Stimulated activated CD8-positive, alpha-beta memory T cell treated with anti-CD3 and anti-CD28 coated beads, Interleukin-2, amount 100 ng/mL, for 1 hour (primary cell): ENCODE data around the gene ARMH4.

ENCODE experiments used
- DNase-seq, 2 donors: peaks; one replicate each; pipeline ENCODE4 v3.0.0-alpha.2; 2020; ENCODE audit warnings: low read depth in 2 of 2

The ARMH4 gene, protein sequence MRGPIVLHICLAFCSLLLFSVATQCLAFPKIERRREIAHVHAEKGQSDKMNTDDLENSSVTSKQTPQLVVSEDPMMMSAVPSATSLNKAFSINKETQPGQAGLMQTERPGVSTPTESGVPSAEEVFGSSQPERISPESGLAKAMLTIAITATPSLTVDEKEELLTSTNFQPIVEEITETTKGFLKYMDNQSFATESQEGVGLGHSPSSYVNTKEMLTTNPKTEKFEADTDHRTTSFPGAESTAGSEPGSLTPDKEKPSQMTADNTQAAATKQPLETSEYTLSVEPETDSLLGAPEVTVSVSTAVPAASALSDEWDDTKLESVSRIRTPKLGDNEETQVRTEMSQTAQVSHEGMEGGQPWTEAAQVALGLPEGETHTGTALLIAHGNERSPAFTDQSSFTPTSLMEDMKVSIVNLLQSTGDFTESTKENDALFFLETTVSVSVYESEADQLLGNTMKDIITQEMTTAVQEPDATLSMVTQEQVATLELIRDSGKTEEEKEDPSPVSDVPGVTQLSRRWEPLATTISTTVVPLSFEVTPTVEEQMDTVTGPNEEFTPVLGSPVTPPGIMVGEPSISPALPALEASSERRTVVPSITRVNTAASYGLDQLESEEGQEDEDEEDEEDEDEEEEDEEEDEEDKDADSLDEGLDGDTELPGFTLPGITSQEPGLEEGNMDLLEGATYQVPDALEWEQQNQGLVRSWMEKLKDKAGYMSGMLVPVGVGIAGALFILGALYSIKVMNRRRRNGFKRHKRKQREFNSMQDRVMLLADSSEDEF

DNA sequence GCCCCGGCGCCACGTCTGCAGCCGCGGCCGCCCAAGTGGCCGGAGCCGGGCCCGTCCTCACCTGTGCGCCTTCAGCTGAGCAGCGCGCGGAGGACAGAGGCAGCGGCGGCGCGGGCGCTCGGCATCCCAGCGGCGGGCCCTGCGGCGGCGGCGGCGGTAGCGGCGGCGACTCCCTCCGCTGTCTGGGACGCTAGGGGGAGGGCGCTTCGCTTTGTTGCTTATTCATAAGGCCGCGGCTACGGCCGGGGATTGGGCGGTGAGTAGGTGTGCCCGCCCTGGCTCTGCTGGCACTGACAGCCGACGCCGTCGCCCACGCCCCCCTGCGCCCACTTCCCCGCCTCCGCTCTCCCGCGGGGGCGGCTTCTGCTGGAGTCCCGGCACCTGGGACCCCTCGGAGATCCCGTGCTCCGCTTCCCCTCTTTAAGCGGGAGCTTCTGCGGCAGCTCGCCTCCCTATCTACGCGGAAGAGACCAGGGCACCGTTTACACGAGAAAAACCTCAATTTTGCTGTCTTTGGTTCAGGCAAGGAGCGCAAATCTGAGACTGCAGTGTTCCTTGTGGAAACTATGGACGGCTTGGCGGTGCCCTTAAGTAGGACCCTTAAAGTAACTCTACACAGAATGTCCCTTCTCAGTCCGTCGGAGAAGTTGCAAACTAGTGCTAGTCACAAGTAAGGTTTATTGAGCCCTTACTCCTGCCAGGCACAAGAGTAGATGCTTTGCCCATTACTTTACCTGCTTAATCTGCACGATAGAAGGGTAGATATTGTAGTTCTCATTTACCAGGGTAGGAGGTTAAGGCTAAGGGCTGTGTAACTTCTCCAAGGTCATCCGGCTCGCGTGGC is at the start of gene ARMH4:
TSS of gene ARMH4 (minus strand) at position 200 of the 844 bp plus-strand sequence. CDS start 12,855 bp downstream, outside the sequence.
- peak; percentile 25 to 35 for DNase-seq

DNA sequence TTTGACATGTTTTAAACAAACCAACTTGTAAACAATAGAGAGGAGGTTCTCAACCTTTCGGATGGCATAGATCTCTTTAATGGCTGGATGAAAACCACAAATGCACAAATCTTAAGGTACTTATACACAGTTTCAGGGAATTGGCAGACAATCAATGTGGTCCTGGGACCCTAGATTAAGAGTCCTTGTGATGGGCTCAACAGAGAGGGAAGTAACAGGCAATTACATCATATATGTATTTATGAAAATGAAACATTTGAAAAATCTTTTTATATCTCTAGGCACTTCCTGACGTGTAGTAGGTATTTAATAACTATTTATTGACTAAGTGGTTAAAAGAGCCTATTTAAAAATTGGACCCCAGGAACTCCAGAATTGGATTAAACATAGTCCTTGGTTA is 48.8 kb upstream of the ARMH4 start:
- no peak for DNase-seq

DNA sequence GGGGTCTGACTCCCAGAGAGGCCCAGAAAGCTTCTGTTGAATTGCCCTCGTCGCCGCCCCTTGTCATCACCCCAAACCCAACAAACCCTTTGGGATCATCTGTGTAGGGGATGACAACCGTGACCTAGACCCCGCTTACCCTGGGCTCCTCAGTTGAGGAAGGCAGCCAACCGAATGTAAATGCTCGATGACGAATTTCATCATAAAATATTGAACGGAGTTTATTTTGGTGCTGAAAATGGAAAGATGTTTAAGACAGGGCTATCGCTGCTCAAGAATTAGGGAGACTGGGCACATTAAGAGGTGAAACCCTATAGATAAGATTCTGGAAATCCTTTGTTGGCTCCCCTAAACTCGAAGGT is 48.4 kb upstream of the ARMH4 start:
- DNase-seq = no peak

DNA sequence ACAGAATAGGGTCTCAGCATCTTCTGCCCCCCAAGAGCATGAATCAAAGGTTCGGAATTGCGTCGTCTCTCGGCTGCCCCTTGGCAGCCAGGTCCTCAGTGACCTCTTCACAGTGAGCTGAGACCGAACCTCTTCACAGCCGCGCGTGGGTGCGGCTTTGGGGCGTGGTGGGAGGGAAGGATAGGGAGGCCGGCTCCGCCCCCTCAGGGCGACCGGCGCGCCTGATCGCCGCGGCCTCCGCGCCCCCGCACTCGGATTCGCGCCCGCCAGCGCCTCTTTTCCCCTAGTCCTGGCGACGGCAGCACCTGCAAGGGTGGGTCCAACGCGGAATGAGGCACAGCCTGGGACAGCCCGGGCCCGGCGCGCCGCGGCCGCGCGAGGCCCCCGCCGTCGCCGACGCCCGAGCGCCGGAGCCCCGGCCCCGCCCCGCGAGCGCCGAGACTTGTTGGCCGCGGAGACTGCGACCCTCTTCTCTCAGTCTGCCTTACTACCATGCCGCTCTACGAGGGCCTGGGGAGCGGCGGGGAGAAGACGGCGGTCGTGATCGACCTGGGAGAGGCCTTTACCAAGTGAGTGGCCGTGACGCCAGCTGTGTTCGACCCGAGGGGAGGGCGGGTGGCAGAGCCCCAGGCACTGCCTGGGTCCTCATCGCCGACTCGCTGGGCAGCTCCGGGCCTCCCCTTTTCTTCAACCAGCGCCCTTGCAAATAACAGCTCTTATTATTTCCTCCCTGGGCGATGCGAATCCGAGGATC is 47.9 kb upstream of the ARMH4 start, which contains the start of gene ACTR10:
TSS of gene ACTR10 (plus strand) at position 424 of the 754 bp plus-strand sequence. CDS start at position 493, 69 bp downstream.
- DNase-seq = peak; percentile 74 to 77

DNA sequence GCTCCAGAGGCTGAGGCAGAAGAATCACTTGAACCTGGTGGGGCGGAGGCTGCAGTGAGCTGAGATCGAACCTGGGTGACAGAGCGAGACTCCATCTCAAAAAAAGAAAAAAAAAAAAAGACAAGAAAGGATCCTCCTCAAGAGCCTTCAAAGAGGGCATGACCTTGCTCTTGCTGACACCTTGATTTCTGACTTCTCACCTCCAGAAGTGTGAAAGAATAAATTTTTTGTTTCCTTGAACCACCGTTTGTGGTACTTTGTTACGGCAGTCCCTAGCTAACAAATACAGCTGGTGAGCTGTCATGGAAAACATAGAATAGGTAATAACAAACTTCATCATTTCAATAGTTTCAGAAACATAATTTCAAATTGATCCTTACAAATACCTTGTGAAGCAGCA is 46.1 kb upstream of the ARMH4 start:
- DNase-seq = no peak

DNA sequence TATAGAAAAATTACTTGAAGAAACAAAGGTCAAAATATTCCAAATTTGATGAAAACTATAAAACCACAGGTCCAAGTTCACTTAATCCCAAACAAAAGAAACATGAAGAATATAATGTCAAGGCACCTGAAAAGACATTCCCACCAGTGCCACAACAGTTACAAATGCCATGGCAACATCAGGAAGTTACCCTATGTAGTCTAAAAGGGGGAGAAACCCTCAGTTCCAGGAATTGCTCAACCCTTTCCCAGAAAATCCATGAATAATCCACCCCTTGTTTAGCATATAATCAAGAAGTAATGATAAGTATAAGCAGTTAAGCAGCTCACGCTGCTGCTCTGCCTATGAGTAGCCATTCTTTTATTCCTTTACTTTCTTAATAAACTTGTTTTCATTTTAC is 44.2 kb upstream of the ARMH4 start:
- no peak for DNase-seq

DNA sequence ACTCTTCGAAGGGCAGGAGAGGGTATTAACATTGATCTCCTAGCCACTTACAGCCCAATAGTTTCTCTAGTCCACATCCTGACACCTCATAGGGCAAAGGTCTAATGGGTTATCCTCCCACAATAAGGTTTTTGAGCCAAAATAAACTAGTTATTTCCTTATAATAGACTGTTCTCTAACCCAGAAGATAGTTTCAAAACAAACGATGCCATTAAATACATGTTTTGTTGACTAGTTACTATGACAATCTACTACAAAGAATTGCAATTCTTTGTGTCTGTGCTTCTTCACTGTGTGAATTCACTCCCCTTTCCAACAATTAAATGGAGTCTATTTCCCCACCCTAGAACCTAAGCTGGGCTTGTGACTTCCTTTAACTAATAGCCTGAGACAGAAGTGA is 41.5 kb upstream of the ARMH4 start:
- no peak for DNase-seq

DNA sequence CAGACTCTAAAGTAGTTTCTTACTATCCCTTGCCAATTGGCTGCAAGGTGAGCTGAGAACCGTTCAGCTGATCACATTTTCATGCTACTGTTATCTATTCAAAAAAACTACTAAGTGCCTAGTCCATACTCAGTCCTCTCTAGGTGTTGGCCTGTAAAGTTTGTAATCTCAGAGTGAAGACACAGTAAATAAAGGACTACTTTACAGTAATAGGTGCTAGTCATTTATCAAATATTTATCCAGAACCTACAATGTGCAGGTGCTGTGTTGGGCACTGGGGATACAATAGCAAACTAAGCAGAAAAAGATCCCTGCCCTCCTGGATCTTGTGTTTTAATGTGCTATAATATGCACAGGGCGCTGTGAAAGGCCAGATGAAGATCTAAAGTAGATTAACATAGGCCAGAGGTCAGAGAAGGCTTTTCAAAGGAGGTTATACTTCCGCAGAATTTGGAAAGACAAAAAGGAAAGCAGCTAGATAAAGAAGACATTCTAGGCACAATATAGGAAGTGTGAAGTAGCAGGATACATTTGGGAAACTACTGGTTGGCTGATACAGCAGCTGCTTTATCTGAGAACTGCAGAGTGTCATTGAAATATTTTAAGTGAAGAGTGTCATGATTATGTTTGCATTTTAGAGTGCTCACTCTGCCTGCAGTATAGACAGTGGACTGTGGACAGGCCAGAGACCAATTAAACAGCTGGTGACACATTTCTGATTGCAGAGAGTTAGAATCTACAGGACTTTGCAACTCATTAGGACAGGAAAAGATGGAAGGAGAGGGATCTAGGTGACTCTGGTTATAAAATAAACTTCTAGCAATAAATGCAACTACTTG is 40.0 kb upstream of the ARMH4 start:
- no peak for DNase-seq

DNA sequence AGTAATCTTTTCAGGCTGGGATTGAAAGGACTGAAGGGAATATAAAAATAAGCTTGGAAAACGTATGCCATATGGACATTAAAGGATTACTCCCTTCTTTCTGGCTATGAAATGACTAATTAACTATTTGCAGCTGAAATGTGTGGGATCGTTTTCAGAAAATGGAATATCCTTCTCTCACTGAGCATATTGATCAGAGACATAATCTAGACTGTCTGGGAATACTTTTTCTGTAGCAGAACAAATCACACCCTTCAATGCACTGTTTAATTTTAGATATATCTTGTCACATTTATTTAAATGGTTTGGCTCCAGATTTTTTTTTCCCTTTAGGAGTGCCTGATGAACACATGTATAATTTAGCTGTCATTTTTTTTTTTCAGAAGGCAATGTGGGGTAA is 37.2 kb upstream of the ARMH4 start:
- no peak for DNase-seq

DNA sequence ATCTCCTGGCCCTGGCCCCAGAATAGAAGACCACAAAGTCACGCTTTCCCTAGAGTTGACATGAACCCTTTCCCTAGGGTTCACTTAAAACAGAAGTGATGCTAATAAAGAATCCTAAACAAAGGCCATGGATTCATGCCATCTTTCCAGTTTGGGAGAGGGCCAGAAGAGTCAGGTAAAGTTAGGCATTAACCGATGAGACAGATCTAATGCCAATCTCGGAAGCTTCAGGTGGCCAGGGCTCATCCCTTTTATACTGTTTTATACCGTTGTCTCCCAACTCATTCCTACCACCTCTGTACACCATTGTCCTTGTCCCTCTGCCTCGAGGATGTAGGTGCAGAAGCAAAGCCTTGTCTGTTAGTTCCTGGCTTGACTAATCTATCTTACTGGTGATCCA is 25.1 kb upstream of the ARMH4 start:
- DNase-seq = no peak

DNA sequence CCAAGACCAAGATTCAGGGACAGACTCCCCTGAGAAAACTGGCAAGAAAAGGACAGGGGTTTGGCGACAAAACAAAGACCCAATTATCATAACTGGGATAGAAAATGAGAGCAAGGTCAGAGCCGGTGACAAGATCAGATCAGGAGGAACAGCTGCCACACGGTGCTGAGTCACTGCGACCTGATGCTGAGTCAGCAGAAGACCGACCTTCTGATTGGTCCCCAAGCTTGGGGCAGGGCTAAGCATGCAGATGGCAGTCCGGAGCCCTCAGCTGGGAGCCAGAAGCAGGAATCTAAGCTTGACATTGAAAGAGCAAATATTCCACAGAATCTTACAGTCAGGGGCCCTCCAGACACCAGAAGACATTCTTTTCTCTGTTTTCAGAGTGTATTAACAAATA is 19.1 kb upstream of the ARMH4 start:
- no peak for DNase-seq

DNA sequence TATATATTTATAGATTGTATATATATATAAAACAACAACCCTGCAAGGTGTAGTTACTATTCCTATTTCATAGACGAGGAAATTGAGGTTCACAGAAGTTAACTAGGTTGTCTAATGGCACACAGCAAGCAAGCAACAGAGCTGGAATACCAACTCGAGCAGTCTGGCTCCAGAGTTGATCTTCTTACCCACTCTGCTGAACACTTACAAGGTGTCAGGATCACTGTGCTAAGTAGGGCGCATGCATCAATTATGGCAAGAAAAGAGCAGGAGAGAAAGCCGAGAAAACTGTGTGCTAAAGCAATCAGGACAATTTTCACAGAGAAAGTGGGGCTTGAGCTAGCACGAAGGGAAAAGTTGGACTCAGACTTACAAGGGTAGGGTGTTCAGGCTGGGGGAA is 15.9 kb upstream of the ARMH4 start:
- DNase-seq = no peak

DNA sequence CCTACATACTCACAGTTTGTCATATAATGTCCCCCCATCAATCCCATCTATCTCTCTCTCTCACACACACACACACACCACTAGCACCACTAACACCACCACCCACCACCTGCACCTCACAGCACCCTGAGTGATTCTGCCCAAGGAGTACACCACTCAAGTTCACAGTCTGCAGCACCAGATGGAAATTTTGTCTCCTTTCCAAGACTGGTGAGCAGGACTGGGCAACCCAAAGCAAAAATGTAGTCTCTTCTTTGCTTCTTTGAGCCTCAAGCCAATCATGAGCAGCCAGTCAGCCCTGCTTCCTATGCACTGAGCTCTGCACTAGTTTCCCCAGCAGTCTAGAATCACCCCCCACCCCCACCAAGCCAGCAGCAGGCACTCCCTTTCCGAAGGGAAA is 15.0 kb upstream of the ARMH4 start:
- DNase-seq = no peak

DNA sequence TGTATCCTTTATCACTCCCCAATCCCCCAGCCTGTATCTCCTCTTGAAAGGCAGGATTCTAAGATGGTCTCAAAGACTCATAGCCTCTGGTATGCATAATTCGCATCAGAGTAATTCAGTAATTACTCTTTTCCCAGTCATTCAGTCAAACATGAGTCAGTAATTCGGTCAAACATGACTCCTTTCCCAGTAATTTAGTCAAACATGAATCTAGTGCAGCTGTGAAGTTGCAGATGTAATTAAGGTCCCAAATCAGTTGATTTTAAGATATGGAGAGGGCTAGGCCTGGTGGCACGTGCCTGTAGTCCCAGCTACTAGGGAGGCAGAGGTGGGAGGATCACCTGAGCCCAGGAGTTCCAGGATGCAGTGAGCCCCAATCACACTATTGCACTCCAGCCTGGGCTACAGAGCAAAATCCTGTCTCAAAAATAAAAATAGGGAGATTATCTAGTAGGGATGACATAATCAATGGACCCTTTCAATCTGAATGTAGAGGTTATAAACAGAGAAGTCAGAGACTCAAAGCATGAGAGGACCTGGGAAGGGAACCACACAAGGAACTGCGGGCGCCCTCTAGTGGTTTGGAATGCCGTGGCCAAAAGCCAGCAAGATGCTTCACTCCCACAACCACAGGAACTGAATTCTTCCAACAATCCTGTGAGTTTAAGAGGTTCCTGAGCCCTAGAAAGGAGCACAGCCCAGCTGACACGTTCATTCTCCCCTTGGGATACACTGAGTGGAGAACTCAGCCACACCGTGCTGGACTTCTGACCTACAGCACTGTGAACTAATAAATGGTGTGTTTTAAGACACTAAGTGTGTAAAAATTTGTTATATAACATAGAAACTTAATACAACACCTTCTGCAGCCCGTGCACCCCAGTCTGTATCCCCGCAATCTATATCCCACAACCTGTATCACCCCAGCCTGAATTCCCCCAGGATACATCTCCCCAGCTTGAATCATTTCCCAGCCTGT is 14.3 kb upstream of the ARMH4 start:
- peak; percentile 51 to 53 for DNase-seq

DNA sequence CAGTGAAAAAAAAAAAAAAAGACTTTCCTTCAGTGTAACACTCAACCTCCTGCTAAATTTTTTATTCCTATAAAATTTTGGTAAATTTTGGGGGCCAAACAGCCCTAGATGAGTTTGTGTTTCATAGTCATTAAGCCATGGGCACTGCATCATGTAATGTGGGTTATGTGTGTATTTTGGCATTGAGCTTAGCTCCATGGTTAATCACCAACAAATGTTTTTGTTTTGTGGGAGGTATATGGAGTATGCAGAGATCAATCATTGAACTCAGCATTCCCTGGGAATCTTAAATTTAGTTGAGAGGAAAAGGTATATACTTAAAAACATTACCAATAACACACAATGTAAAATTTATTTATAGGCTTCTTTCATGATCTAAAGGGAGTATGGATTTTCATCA is 8.5 kb upstream of the ARMH4 start:
- DNase-seq = no peak

DNA sequence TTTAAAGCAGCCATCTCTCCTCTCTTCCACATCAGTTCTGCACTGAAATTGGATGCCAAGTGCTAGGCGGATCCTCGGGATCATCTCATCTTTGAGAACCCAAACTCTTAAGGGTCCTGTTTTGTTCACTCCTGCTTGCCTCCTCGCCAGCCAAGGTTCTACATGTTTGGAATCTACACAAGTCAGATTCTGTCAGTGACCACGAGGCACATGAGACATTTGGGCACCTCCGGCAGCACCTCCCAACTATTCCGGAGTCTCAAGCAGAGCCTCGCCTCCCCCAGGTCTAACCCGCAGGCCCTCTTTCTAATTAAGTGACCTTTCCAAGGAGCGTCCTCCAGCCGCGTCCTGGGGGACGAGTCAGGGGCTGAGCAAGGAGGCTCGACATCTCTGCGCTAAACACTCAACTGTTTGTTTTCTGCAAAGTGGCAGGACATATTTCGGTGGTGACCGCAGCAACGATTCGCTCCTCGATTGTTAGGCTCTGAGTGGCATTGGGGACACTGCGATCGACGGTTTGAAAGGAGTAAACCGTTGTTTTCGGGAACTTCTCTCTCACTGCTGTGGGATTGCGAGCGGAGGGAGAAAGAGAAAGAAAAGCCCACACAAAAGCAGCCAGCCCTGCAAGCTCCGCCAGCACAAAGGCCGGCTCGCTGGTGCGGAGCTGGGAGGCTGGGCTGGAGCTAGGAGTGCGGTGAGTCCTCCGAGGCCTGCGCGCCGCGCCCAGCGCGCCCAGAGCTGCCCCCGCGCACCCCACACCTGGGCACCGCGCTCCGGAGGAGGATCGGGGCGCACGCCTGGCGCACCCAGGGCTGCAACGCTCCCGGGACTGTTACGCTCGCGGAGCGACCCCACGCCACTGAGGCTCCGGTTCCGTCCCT is 640 bp downstream of the ARMH4 start:
- no peak for DNase-seq

DNA sequence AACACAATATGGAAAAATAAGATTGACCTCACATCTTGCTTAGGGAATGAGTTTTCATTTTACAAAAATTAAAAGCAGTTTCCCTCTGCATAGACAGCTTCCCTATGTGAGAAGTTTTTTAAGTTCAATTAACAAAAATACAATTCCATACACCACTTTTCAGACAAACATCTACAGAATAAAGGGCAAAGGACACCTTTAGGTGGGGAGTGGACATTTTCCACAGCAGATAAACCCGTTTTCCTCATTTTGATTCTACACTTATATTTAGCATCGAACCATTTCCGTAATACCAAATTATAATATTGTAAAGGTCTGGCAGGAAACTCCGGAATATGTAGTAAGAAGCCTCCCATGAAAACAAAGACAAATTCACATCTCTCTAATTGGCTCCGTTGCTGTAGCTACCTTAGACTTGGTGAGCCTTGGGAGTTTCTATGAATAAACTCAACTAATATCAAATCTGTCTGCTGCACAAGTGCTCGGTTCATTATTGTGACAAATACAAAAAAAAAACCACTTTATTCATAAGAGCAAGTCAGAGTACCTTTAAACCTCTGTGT is 1.7 kb downstream of the ARMH4 start:
- DNase-seq = no peak

DNA sequence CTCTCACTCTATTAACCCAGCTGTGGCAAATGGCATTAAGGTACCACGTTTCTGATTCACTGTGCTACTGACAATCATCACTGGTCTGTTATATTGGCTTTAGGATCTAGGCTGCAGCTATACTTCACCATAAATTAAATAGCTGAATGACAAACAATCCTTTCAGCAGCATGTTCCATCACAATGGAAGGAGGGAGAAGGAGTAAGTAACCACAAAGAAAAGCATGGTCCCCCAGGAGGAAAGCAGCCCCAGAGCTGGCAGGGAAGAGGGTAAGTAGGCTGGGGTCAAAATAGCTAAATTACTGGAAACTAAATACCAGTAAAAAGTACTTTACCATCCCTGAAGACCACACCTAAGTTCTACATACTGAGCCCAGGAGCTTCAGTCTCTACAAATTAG is 2.8 kb downstream of the ARMH4 start:
- no peak for DNase-seq
